22Rv1 (cell line): Measurements from ENCODE around the gene TNS1.

Experiments
- H3K27ac ChIP-seq: fragments of 450-650 bp; 2 replicates; pipeline ENCODE4 v1.5.1; 2017
- ZFX ChIP-seq: fragments of 450-650 bp; IDR thresholded peaks from 2 replicates; pipeline ENCODE4 v1.6.1; 2017; ENCODE audit warnings: antibody characterized with exemption, borderline replicate concordance
- TF ChIP-seq, protein P1 (sequence below): fragments of 450-650 bp; IDR thresholded peaks from 2 replicates; pipeline ENCODE4 v1.5.1; 2017; ENCODE audit warnings: mild to moderate bottlenecking

TNS1 gene

DNA sequence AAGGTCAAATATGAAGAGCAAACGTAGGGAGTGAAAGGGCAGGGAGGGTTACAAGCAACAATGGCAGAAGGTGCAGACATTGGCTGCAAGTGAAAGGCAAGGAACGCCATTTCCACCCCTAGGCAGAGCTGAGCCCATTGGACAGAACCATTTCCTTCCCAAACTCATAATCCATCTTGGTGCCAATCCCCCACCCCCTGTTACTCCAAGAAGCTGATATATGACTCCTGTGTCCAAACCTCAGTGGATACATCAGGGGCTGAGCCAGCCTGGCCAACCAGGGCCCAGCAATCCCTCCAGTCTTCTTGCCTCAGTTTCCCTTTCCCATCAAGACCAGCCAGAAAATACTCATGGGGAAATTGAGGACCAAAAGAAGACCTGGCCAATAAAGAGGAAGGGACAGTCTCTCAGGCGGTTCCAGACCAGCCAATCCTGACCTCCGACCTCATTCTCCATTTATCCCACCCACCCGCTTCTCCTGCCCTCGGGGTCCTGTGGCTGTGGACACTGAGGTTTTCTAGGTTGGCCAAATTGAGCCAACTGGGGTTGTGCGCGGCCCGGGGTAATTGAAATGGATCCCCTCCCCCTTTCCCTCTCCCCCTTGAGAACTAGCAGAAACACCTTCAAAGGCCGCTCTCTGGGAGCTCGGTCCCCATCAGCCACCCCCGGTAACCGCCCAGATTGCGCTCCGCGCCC is 24.8 kb downstream of the TNS1 start:
- H3K27ac ChIP-seq = no peak overlapping the region; the same call in 1 of the 2 replicates
- no peak for TF ChIP-seq ZFX
- TF ChIP-seq, protein P1, sequence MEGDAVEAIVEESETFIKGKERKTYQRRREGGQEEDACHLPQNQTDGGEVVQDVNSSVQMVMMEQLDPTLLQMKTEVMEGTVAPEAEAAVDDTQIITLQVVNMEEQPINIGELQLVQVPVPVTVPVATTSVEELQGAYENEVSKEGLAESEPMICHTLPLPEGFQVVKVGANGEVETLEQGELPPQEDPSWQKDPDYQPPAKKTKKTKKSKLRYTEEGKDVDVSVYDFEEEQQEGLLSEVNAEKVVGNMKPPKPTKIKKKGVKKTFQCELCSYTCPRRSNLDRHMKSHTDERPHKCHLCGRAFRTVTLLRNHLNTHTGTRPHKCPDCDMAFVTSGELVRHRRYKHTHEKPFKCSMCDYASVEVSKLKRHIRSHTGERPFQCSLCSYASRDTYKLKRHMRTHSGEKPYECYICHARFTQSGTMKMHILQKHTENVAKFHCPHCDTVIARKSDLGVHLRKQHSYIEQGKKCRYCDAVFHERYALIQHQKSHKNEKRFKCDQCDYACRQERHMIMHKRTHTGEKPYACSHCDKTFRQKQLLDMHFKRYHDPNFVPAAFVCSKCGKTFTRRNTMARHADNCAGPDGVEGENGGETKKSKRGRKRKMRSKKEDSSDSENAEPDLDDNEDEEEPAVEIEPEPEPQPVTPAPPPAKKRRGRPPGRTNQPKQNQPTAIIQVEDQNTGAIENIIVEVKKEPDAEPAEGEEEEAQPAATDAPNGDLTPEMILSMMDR = no peak

DNA sequence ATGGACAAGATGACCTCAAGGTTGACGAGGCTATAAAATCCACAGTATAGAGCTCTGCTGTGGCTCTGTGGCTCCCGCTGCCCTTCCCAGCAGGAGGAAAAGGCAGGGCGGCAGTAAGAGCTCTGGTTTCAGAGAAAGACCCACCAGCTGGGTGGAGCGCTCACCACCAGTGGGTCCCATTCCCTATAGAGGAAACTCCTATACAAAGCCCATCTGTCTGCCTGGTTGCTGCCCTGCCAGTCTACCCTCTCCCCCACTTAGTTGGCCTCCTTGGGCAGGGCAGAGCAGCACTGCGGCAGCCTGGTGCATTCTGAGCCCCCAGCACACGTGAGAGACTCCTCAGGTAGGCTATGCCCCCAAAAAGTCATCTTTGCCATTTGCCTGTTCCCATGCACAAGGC is 26.5 kb downstream of the TNS1 start:
- TF ChIP-seq, protein P1 = no peak
- no peak for TF ChIP-seq ZFX
- no peak overlapping the region for H3K27ac ChIP-seq

DNA sequence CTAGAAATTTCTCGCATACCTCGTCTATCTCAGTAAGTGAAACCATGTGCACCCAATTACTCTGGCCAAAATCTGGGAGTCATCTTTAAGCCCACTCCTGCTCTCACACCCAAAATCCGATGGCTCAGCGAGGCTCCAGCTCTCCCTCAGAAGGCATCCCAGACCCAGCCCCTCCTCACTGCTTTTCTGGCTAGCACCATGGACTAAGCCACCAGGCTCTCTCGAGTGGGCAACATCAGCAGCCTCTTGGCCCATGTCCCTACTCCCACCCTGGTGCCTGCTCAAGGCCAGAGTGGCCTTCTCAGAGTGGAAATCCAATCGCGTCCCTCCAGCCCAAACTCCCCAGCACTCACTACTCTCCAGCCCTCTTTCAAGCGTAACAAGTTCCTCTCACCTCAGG is 27.2 kb downstream of the TNS1 start:
- H3K27ac ChIP-seq = no peak overlapping the region
- TF ChIP-seq, protein P1 = no peak
- no peak for TF ChIP-seq ZFX

DNA sequence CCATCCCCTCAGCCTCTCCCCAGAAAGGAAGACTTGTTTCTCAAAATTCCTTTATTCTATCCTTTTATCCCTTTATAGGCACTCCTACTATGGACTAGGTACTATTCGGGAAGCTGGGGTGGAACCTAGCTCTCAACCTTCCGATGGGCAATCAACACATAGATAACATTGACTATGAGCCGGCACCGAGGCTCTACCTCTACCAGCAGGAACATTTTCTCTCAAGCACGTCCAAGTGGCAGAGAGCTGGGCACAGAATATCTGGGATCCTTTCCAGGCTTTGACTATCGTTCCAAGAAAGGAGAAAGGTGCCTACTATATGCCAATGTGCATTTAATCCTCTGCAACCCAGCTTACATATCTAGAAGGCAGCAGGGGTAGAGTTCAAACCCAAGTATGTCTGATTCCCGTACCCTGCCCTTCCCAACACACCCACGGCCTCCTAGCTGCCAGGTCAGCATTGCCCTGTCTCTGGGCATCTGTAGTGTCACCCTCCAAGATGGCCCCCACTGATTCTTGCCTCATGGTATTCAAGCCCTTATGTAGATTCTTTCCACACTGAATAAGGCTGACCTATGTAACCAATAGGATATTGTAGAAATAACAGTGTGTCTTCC is 28.3 kb downstream of the TNS1 start:
- TF ChIP-seq, protein P1 = no peak
- no peak for TF ChIP-seq ZFX
- no peak overlapping the region for H3K27ac ChIP-seq

DNA sequence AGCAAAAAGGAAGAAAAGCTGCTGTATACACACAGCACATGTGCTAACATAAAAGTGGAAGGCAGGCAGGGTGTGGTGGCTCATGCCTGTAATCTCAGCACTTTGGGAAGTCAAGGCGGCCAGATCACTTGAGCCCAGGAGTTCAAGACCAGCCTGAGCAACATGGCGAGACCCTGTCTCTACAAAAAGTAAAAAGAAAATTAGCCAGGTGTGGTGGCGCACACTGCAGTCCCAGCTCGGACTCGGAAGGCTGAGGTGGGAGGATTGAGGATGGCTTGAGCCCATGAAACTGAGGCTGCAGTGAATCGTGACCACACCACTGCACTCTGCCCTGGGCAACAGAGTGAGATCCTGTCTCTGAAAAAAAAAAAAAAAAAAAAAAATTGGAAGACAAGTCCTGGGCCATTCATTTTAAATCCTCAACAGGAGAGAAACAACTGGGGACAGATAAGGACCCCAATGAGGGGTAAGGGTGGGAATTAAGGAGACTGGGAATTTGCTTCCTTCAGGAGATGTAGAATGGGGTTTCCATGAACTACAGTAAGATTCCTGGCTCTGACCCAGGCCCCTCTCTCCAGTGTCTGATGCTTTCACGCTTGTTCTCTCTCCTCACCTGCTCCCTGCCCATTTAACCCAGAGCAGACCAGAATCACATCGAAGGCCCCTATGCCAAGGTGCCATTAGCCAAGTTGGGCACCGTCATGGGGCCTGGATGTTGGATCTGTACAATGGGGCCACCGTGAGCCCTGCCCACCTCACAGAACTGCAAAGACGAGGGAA is 29.6 kb downstream of the TNS1 start:
- no peak for TF ChIP-seq ZFX
- TF ChIP-seq, protein P1 = no peak
- H3K27ac ChIP-seq = no peak overlapping the region

DNA sequence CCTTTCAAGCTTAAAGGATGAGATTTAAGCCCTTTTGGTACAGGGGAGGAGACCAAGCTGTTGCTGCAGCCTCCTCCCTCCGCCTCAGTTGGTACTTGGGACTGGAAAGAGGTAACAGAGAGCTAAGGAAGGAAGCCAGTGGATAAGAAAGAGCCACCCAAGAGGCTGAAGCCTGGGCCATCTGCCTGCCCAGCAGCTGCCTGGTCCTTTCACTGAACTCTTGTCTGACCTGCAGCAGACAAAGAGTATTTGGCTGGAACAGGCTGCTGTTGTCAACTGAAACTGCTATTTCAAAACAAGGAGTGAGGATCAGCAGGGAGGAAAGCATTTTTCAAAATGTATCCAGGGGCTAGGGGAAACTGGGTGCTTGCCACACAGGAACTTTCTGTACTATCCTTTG is 30.3 kb downstream of the TNS1 start:
- H3K27ac ChIP-seq = no peak overlapping the region
- TF ChIP-seq, protein P1 = no peak
- no peak for TF ChIP-seq ZFX

DNA sequence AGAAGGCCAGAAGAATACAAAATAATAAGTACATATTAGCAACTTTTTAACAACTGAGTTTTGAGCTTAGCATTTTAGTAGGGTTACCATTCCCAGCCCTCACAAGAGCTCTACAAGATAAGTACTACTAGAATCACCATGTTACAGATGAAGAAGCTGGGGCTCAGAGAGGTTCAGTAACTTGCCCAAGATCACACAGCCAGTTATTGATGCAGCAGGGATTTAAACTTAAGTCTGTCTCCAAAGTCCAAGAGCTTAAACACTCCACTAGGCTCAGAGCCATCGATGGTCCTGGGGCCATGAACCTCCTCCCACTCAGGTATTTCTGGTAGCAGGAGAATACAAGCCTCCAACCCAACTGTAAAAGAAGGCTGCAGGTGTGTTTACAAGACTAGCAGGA is 30.8 kb downstream of the TNS1 start:
- no peak overlapping the region for H3K27ac ChIP-seq
- TF ChIP-seq, protein P1 = no peak
- no peak for TF ChIP-seq ZFX
